ENCODE measurements around the gene GNAQ.

DNA sequence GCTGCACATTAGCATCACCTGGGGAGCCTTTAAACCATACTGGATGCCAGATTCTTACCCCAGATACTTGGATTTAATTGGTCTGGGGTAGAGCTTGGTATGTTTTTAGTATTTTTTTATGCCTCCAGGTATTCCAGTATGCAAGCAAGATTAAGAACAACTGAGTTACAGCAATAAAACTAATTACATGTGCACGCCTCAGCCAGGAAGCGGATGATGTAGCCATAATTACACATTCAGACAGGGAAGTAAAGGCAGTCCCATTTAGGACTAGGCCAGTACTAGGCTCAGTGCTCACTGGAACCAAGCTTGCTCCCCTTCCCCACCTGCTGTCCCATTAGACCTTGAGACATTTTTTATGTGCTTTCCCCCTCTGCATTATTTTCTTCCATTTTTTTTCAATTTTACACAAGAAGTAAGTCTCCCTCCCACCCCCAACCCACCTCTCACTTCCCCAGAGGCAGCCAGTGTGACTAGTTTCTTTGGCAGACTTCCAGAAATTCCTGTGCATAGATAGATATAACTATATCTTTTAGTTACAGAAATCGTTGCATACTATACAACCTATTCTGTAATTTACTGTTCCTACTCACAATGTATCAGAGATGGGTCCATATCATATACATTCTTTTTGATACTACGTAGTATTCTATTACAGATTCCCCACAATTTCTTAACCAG lies 7.1 kb upstream of the GNAQ start:
- TF ChIP-seq, protein P1, sequence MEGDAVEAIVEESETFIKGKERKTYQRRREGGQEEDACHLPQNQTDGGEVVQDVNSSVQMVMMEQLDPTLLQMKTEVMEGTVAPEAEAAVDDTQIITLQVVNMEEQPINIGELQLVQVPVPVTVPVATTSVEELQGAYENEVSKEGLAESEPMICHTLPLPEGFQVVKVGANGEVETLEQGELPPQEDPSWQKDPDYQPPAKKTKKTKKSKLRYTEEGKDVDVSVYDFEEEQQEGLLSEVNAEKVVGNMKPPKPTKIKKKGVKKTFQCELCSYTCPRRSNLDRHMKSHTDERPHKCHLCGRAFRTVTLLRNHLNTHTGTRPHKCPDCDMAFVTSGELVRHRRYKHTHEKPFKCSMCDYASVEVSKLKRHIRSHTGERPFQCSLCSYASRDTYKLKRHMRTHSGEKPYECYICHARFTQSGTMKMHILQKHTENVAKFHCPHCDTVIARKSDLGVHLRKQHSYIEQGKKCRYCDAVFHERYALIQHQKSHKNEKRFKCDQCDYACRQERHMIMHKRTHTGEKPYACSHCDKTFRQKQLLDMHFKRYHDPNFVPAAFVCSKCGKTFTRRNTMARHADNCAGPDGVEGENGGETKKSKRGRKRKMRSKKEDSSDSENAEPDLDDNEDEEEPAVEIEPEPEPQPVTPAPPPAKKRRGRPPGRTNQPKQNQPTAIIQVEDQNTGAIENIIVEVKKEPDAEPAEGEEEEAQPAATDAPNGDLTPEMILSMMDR (IDR thresholded peaks at IDR 0.05), result no peak
- no peak for TF ChIP-seq POLR2A (IDR thresholded peaks at IDR 0.05)
